ENCODE data around the gene SLC25A15. TPM values are rescaled to one million over a fixed set of nuclear protein-coding genes. Genes with fewer than 3 reads are reported as not detected.

SLC25A15 gene
- total RNA-seq, 1 experiment from 2014 or later, result 20.2 TPM

DNA sequence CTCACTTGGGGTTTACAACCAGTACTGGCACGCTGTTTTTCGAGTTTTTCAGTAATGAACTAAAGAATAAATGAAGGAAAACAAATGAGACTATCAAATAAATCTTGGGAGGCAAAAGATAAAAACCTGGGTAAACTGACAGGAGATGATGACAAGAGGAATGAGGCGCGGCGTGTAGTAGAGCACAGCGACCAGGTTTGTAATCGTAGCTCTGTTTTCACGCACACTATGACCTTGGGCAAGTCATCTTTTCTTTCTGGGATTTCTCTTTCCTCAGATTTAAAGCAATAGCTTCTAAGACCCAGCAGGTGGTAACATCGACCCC, 18.8 kb upstream of the SLC25A15 start:
- no peaks in the 10 kb centered on the region for H3K9me3 Mint-ChIP-seq
- DNase-seq (ENCODE audit: low spot score) (no peak), ATAC-seq (no peak)
- H3K4me3 Mint-ChIP-seq, result peak overlapping the region; percentile 99
- H3K4me1 Mint-ChIP-seq, result peaks cover 11% of the 10 kb centered on the region
- CTCF ChIA-PET, result no interaction called here
- H3K36me3 Mint-ChIP-seq, result peaks cover 3% of the 10 kb centered on the region; the same call in 1 of the 2 replicates
- POLR2A ChIA-PET, result no interaction called here
- TF ChIP-seq TP53 (CRISPR knock-in tag; IDR thresholded peaks at IDR 0.05) (no peak), NFYB (CRISPR knock-in tag; conservative IDR thresholded peaks at IDR 0.05; ENCODE audit: low read depth) (no peak), FOXJ3 (CRISPR knock-in tag; IDR thresholded peaks at IDR 0.05; ENCODE audit: borderline replicate concordance) (no peak)
- TF ChIP-seq, protein P1, sequence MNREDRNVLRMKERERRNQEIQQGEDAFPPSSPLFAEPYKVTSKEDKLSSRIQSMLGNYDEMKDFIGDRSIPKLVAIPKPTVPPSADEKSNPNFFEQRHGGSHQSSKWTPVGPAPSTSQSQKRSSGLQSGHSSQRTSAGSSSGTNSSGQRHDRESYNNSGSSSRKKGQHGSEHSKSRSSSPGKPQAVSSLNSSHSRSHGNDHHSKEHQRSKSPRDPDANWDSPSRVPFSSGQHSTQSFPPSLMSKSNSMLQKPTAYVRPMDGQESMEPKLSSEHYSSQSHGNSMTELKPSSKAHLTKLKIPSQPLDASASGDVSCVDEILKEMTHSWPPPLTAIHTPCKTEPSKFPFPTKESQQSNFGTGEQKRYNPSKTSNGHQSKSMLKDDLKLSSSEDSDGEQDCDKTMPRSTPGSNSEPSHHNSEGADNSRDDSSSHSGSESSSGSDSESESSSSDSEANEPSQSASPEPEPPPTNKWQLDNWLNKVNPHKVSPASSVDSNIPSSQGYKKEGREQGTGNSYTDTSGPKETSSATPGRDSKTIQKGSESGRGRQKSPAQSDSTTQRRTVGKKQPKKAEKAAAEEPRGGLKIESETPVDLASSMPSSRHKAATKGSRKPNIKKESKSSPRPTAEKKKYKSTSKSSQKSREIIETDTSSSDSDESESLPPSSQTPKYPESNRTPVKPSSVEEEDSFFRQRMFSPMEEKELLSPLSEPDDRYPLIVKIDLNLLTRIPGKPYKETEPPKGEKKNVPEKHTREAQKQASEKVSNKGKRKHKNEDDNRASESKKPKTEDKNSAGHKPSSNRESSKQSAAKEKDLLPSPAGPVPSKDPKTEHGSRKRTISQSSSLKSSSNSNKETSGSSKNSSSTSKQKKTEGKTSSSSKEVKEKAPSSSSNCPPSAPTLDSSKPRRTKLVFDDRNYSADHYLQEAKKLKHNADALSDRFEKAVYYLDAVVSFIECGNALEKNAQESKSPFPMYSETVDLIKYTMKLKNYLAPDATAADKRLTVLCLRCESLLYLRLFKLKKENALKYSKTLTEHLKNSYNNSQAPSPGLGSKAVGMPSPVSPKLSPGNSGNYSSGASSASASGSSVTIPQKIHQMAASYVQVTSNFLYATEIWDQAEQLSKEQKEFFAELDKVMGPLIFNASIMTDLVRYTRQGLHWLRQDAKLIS (CRISPR knock-in tag; IDR thresholded peaks at IDR 0.05; ENCODE audit: borderline replicate concordance), result no peak
- TF ChIP-seq, protein P2, sequence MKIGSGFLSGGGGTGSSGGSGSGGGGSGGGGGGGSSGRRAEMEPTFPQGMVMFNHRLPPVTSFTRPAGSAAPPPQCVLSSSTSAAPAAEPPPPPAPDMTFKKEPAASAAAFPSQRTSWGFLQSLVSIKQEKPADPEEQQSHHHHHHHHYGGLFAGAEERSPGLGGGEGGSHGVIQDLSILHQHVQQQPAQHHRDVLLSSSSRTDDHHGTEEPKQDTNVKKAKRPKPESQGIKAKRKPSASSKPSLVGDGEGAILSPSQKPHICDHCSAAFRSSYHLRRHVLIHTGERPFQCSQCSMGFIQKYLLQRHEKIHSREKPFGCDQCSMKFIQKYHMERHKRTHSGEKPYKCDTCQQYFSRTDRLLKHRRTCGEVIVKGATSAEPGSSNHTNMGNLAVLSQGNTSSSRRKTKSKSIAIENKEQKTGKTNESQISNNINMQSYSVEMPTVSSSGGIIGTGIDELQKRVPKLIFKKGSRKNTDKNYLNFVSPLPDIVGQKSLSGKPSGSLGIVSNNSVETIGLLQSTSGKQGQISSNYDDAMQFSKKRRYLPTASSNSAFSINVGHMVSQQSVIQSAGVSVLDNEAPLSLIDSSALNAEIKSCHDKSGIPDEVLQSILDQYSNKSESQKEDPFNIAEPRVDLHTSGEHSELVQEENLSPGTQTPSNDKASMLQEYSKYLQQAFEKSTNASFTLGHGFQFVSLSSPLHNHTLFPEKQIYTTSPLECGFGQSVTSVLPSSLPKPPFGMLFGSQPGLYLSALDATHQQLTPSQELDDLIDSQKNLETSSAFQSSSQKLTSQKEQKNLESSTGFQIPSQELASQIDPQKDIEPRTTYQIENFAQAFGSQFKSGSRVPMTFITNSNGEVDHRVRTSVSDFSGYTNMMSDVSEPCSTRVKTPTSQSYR (CRISPR knock-in tag; IDR thresholded peaks at IDR 0.05), result no peak
- TF ChIP-seq, protein P3, sequence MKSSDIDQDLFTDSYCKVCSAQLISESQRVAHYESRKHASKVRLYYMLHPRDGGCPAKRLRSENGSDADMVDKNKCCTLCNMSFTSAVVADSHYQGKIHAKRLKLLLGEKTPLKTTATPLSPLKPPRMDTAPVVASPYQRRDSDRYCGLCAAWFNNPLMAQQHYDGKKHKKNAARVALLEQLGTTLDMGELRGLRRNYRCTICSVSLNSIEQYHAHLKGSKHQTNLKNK (CRISPR knock-in tag; IDR thresholded peaks at IDR 0.05), result no peak
- TF ChIP-seq, protein P4, sequence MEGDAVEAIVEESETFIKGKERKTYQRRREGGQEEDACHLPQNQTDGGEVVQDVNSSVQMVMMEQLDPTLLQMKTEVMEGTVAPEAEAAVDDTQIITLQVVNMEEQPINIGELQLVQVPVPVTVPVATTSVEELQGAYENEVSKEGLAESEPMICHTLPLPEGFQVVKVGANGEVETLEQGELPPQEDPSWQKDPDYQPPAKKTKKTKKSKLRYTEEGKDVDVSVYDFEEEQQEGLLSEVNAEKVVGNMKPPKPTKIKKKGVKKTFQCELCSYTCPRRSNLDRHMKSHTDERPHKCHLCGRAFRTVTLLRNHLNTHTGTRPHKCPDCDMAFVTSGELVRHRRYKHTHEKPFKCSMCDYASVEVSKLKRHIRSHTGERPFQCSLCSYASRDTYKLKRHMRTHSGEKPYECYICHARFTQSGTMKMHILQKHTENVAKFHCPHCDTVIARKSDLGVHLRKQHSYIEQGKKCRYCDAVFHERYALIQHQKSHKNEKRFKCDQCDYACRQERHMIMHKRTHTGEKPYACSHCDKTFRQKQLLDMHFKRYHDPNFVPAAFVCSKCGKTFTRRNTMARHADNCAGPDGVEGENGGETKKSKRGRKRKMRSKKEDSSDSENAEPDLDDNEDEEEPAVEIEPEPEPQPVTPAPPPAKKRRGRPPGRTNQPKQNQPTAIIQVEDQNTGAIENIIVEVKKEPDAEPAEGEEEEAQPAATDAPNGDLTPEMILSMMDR (IDR thresholded peaks at IDR 0.05), result no peak
- no peaks in the 10 kb centered on the region for H3K27me3 Mint-ChIP-seq (ENCODE audit: low read depth)
- H3K27ac Mint-ChIP-seq, result peak overlapping the region; percentile 97

DNA sequence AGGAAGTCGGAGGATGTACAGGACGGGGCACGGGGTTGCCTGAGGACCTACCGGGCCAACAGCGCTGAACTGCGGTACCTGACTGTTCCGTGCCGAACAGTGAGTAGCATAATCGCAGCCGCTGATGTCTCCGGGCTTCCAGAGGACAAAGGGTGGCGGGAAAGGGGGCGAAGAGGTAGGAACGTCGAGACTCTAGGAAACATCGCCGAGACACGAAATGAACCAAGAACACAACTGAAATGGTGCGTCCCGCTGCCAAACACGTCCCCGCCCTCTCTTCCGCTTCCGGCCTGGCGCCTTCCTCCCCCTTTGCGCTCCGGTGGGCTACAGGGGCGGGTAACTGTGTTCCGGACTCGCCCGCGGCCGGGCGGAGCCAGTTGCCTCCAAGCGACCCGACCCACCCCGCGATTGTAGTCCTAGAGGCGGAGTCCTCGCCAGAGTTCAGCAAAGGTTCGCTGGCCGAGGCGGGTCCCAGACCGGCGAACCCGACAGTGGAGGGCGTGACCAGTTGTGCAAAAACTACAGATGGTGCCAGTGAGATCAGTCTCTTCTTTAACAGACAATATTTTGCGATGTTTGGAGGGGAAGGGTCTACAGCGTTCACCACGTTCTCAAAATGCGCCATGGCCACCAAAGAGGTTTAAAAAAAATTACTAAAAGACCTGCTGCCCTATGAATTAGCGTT, 18.3 kb upstream of the SLC25A15 start, which contains the start of gene MRPS31:
Gene MRPS31, minus strand, starts transcription at position 257 of the 685 bp plus-strand sequence. Its CDS starts 54 bp downstream, at position 203.
- DNase-seq (ENCODE audit: low spot score), result peak; percentile 97
- Mint-ChIP-seq H3K27me3 (ENCODE audit: low read depth) (no peaks in the 10 kb centered on the region), H3K4me1 (peaks cover 11% of the 10 kb centered on the region), H3K27ac (peak within 1 kb of the TSS; percentile 97), H3K9me3 (no peaks in the 10 kb centered on the region), H3K4me3 (peak within 1 kb of the TSS; percentile 99), H3K36me3 (peaks cover 3% of the 10 kb centered on the region; the same call in 1 of the 2 replicates)
- CTCF ChIA-PET, result no interaction called here
- peak; percentile 100 for ATAC-seq
- POLR2A ChIA-PET, result no interaction called here
- TF ChIP-seq, protein P5, sequence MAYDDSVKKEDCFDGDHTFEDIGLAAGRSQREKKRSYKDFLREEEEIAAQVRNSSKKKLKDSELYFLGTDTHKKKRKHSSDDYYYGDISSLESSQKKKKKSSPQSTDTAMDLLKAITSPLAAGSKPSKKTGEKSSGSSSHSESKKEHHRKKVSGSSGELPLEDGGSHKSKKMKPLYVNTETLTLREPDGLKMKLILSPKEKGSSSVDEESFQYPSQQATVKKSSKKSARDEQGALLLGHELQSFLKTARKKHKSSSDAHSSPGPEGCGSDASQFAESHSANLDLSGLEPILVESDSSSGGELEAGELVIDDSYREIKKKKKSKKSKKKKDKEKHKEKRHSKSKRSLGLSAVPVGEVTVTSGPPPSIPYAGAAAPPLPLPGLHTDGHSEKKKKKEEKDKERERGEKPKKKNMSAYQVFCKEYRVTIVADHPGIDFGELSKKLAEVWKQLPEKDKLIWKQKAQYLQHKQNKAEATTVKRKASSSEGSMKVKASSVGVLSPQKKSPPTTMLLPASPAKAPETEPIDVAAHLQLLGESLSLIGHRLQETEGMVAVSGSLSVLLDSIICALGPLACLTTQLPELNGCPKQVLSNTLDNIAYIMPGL (CRISPR knock-in tag; IDR thresholded peaks at IDR 0.05), result peak; percentile 71; the same call in 1 of the 2 replicates
- TF ChIP-seq CBFB (CRISPR knock-in tag; IDR thresholded peaks at IDR 0.05; ENCODE audit: low read depth), result peak; percentile 92; the same call in 1 of the 2 replicates
- TF ChIP-seq, protein P6, sequence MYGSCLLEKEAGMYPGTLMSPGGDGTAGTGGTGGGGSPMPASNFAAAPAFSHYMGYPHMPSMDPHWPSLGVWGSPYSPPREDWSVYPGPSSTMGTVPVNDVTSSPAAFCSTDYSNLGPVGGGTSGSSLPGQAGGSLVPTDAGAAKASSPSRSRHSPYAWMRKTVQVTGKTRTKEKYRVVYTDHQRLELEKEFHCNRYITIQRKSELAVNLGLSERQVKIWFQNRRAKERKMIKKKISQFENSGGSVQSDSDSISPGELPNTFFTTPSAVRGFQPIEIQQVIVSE (CRISPR knock-in tag; IDR thresholded peaks at IDR 0.05; ENCODE audit: borderline replicate concordance), result no peak
- no peak for TF ChIP-seq ELF4 (CRISPR knock-in tag; IDR thresholded peaks at IDR 0.05; ENCODE audit: low read depth)
- TF ChIP-seq, protein P7, sequence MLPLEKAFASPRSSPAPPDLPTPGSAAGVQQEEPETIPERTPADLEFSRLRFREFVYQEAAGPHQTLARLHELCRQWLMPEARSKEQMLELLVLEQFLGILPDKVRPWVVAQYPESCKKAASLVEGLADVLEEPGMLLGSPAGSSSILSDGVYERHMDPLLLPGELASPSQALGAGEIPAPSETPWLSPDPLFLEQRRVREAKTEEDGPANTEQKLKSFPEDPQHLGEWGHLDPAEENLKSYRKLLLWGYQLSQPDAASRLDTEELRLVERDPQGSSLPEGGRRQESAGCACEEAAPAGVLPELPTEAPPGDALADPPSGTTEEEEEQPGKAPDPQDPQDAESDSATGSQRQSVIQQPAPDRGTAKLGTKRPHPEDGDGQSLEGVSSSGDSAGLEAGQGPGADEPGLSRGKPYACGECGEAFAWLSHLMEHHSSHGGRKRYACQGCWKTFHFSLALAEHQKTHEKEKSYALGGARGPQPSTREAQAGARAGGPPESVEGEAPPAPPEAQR (CRISPR knock-in tag; IDR thresholded peaks at IDR 0.05), result no peak
- TF ChIP-seq SMAD4 (CRISPR knock-in tag; IDR thresholded peaks at IDR 0.05), result no peak
- peak; percentile 29; the same call in 1 of the 2 replicates for TF ChIP-seq ZNF416 (CRISPR knock-in tag; IDR thresholded peaks at IDR 0.05)
- TF ChIP-seq RORB (CRISPR knock-in tag; IDR thresholded peaks at IDR 0.05), result no peak
- TF ChIP-seq, protein P8, sequence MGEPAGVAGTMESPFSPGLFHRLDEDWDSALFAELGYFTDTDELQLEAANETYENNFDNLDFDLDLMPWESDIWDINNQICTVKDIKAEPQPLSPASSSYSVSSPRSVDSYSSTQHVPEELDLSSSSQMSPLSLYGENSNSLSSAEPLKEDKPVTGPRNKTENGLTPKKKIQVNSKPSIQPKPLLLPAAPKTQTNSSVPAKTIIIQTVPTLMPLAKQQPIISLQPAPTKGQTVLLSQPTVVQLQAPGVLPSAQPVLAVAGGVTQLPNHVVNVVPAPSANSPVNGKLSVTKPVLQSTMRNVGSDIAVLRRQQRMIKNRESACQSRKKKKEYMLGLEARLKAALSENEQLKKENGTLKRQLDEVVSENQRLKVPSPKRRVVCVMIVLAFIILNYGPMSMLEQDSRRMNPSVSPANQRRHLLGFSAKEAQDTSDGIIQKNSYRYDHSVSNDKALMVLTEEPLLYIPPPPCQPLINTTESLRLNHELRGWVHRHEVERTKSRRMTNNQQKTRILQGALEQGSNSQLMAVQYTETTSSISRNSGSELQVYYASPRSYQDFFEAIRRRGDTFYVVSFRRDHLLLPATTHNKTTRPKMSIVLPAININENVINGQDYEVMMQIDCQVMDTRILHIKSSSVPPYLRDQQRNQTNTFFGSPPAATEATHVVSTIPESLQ (CRISPR knock-in tag; IDR thresholded peaks at IDR 0.05), result no peak
- 0 out of 2 replicates have a peak, but pooled peaks have one; percentile 81 for TF ChIP-seq NR3C1 (CRISPR knock-in tag; conservative IDR thresholded peaks at IDR 0.05; ENCODE audit: low read depth)
- no peak for TF ChIP-seq GTF2I (CRISPR knock-in tag; conservative IDR thresholded peaks at IDR 0.05)
- peak; percentile 95 for TF ChIP-seq ETV6 (CRISPR knock-in tag; IDR thresholded peaks at IDR 0.05)

All from WTC11 (cell line).